ENCODE data around the gene CPLANE1.

The CPLANE1 gene

GRCh38 chr5:37063739-37064138, 185.4 kb downstream of the CPLANE1 start:
- DNase-seq (ENCODE audit: low spot score): no peak

DNA sequence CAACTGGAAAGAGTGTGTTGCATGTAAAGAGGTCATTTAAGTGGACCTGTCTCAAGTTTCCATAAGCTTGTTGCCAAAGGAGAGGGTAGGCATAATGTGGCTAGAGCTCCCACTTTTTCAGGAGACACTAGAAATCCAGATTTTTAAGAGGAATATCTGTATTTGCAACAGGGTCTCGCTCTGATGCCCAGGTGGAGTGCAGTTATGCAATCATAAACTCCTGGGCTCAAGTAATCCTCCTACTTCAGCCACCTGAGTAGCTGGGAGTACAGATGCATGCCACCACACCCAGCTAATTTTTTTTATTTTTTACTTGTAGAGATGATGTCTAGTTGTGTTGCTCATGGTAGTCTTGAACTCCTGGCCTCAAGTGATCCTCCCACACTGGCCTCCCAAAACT, 189.1 kb downstream of the CPLANE1 start:
- DNase-seq (ENCODE audit: low spot score): no peak

- no peak for DNase-seq (ENCODE audit: low spot score)
Observed at GRCh38 chr5:37056762-37057161, 192.4 kb downstream of the CPLANE1 start.
